ENCODE results near the gene L3MBTL1. TPM values are rescaled to one million over a fixed set of nuclear protein-coding genes. Genes with fewer than 3 reads are reported as not detected.

Gene L3MBTL1
- total RNA-seq, 1 experiment from 2014 or later, result 8.4 TPM

DNA sequence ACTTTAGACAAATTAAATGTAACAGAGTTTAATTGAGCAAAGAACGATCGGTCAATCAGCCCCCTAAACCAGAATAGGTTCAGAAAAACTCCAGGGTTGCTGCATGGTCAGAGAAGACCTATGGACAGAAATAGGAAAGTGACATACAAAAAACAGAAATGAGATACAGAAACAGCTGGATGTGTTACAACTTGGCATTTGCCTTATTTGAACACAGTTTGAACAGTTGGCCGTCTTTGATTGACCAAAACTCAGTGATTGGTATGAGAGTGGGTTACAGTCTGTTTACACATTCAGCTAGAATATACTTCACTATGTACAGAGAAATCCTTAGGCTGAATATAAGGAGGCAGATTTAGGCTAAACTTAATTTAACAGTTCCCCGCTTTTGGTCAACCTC lies 29.9 kb upstream of the L3MBTL1 start:
- Mint-ChIP-seq H3K4me1 (ENCODE audit: low read depth, unreplicated experiment) (no peaks in the 10 kb centered on the region), H3K36me3 (ENCODE audit: insufficient read depth, unreplicated experiment) (no peaks in the 10 kb centered on the region), H3K27me3 (ENCODE audit: insufficient read depth, unreplicated experiment) (peaks cover 16% of the 10 kb centered on the region), H3K27ac (ENCODE audit: unreplicated experiment) (no peak overlapping the region), H3K9me3 (ENCODE audit: unreplicated experiment) (no peaks in the 10 kb centered on the region), H3K4me3 (ENCODE audit: unreplicated experiment) (no peak overlapping the region)
- intact Hi-C loops (cut with micrococcal nuclease; ENCODE audit: unreplicated experiment), result no loop called here
- ChIA-PET CTCF (no interaction called here), POLR2A (interaction anchor here (0.6 kb wide), 1 partner anchor 49 kb away, joined by 4 read pairs; no protein-coding TSS in a partner anchor)
- no TSS peak for BruUV-seq (replicated peaks)
- no peak for DNase-seq
- Histone ChIP-seq H3K27me3 (replicated peaks; ENCODE audit: control insufficient read depth, insufficient read depth, low read length) (peaks cover 2% of the 10 kb centered on the region; the same call in 1 of the 2 replicates), H3K4me1 (no peaks in the 10 kb centered on the region), H3K36me3 (ENCODE audit: control insufficient read depth, insufficient read depth, low read length) (no peaks in the 10 kb centered on the region), H3K4me3 (ENCODE audit: low read depth, low read length) (no peak overlapping the region), H3K9me3 (0 out of 2 replicates have a peak, but pooled peaks cover 3% of the 10 kb centered on the region)
- TF ChIP-seq, protein P1, sequence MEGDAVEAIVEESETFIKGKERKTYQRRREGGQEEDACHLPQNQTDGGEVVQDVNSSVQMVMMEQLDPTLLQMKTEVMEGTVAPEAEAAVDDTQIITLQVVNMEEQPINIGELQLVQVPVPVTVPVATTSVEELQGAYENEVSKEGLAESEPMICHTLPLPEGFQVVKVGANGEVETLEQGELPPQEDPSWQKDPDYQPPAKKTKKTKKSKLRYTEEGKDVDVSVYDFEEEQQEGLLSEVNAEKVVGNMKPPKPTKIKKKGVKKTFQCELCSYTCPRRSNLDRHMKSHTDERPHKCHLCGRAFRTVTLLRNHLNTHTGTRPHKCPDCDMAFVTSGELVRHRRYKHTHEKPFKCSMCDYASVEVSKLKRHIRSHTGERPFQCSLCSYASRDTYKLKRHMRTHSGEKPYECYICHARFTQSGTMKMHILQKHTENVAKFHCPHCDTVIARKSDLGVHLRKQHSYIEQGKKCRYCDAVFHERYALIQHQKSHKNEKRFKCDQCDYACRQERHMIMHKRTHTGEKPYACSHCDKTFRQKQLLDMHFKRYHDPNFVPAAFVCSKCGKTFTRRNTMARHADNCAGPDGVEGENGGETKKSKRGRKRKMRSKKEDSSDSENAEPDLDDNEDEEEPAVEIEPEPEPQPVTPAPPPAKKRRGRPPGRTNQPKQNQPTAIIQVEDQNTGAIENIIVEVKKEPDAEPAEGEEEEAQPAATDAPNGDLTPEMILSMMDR (IDR thresholded peaks at IDR 0.05; ENCODE audit: insufficient read depth in 1 of 2, low read depth in 1 of 2, low read length in 1 of 2, severe bottlenecking in 1 of 2, unreplicated experiment in 1 of 2), result no peak

DNA sequence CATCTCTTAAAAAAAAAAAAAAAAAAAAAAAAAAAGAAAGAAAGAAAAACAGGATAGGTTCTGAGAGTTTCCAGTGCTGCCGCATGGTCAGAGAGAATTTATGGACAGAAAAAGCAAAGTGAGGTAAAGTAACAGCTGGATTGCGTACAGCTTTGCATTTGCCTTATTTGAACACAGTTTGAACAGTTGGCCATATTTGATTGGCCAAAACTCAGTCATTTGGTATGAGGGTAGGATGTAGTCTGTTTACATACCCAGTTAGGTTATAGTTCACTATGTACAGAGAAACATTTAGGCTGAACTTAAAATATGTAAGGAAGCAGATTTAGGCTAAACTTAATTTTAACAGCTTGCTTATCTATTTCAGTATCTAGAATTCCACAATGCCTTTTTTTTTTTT lies 17.5 kb upstream of the L3MBTL1 start:
- no peaks in the 10 kb centered on the region for H3K4me1 ChIP-seq
- DNase-seq, result no peak
- H3K27me3 ChIP-seq (replicated peaks; ENCODE audit: control insufficient read depth, insufficient read depth, low read length), result no peaks in the 10 kb centered on the region
- BruUV-seq (replicated peaks), result no TSS peak
- TF ChIP-seq, protein P1 (IDR thresholded peaks at IDR 0.05; ENCODE audit: insufficient read depth in 1 of 2, low read depth in 1 of 2, low read length in 1 of 2, severe bottlenecking in 1 of 2, unreplicated experiment in 1 of 2), result no peak
- no peaks in the 10 kb centered on the region for H3K4me1 Mint-ChIP-seq (ENCODE audit: low read depth, unreplicated experiment)
- H3K4me3 ChIP-seq (ENCODE audit: low read depth, low read length), result no peak overlapping the region
- no peak overlapping the region for H3K4me3 Mint-ChIP-seq (ENCODE audit: unreplicated experiment)
- H3K9me3 ChIP-seq, result peaks cover 23% of the 10 kb centered on the region
- no peaks in the 10 kb centered on the region for H3K27me3 Mint-ChIP-seq (ENCODE audit: insufficient read depth, unreplicated experiment)
- H3K27ac Mint-ChIP-seq (ENCODE audit: unreplicated experiment), result no peak overlapping the region
- POLR2A ChIA-PET, result interaction anchor here (0.7 kb wide), 1 partner anchor 32 kb away, joined by 4 read pairs; no protein-coding TSS in a partner anchor
- H3K36me3 Mint-ChIP-seq (ENCODE audit: insufficient read depth, unreplicated experiment), result no peaks in the 10 kb centered on the region
- H3K9me3 Mint-ChIP-seq (ENCODE audit: unreplicated experiment), result peaks cover 10% of the 10 kb centered on the region
- intact Hi-C loops (cut with micrococcal nuclease; ENCODE audit: unreplicated experiment), result no loop called here
- CTCF ChIA-PET, result interaction anchor here (1.0 kb wide), 1 partner anchor 81 kb away, joined by 3 read pairs; no protein-coding TSS in a partner anchor
- H3K36me3 ChIP-seq (ENCODE audit: control insufficient read depth, insufficient read depth, low read length), result no peaks in the 10 kb centered on the region

DNA sequence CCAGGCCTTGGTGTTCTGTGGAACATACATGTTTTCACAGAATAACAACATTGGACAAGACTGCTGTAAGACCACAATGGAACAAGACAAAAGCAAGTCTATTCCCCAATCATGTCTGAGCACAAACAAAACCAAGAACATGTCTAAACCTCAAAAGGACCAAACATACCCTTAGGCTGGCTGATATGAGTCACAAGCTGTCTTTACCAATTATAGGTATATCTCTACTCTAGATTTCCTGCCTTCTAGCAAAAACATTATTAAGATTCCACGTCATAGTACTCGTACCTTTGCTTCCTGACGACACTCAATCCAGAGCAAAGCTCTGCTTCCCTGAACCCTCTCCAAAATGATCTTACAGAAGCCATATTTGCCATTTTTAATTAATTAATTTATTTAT lies 15.4 kb upstream of the L3MBTL1 start:
- ChIA-PET CTCF (no interaction called here), POLR2A (no interaction called here)
- H3K4me1 Mint-ChIP-seq (ENCODE audit: low read depth, unreplicated experiment), result no peaks in the 10 kb centered on the region
- H3K27ac Mint-ChIP-seq (ENCODE audit: unreplicated experiment), result no peak overlapping the region
- no peaks in the 10 kb centered on the region; the same call in 1 of the 2 replicates for H3K27me3 ChIP-seq (replicated peaks; ENCODE audit: control insufficient read depth, insufficient read depth, low read length)
- H3K4me3 Mint-ChIP-seq (ENCODE audit: unreplicated experiment), result no peak overlapping the region
- H3K4me1 ChIP-seq, result no peaks in the 10 kb centered on the region
- no peaks in the 10 kb centered on the region for H3K27me3 Mint-ChIP-seq (ENCODE audit: insufficient read depth, unreplicated experiment)
- TF ChIP-seq, protein P1 (IDR thresholded peaks at IDR 0.05; ENCODE audit: insufficient read depth in 1 of 2, low read depth in 1 of 2, low read length in 1 of 2, severe bottlenecking in 1 of 2, unreplicated experiment in 1 of 2), result no peak
- no TSS peak for BruUV-seq (replicated peaks)
- no peaks in the 10 kb centered on the region for H3K36me3 Mint-ChIP-seq (ENCODE audit: insufficient read depth, unreplicated experiment)
- no peaks in the 10 kb centered on the region for H3K36me3 ChIP-seq (ENCODE audit: control insufficient read depth, insufficient read depth, low read length)
- no peak for DNase-seq
- intact Hi-C loops (cut with micrococcal nuclease; ENCODE audit: unreplicated experiment), result no loop called here
- peaks cover 5% of the 10 kb centered on the region for H3K9me3 ChIP-seq
- H3K4me3 ChIP-seq (ENCODE audit: low read depth, low read length), result no peak overlapping the region
- peaks cover 10% of the 10 kb centered on the region for H3K9me3 Mint-ChIP-seq (ENCODE audit: unreplicated experiment)

Data from Caco-2 (cell line).